ENCODE data around the gene SETX. TPM values are rescaled to one million over a fixed set of nuclear protein-coding genes. Genes with fewer than 3 reads are reported as not detected.
A peak's percentile ranks its signal among the peaks of the same experiment; 100 is the strongest.

SETX gene
- total RNA-seq, 1 experiment from 2014 or later: 31.3 TPM

GRCh38 chr9:132283863-132284262 is 70.9 kb downstream of the SETX start:
- no peak for DNase-seq (ENCODE audit: low read depth)

GRCh38 chr9:132283165-132283564 is 71.6 kb downstream of the SETX start:
- no peak for DNase-seq (ENCODE audit: low read depth)

- no peak for DNase-seq (ENCODE audit: low read depth)
Observed at GRCh38 chr9:132274861-132275260, 79.9 kb downstream of the SETX start.

- peak; percentile 62 for DNase-seq (ENCODE audit: low read depth)
Observed at GRCh38 chr9:132269704-132270516, 84.9 kb downstream of the SETX start.

- DNase-seq (ENCODE audit: low read depth): peak; percentile 62
Observed at GRCh38 chr9:132268725-132269352, 85.9 kb downstream of the SETX start.

DNA sequence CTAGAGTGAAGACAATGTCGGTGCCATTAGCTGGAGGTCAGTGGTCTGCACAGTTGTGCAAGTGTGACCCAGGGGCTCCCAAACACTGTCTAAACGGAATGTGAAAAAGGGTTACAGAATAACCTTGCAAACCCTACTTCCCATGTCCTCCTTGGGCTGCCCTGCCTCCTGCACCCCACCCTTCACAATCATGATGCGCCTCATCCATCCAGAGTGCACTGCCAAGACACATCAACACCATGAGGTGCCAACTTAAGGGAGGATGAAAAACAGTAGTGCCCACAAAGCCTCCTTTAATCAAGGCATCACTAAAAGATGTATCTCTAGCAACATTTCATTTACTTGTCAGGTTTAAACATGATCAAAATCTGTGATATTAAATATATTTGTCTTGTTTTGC is 87.1 kb downstream of the SETX start:
- DNase-seq (ENCODE audit: low read depth): no peak

GRCh38 chr9:132266017-132266416 is 88.8 kb downstream of the SETX start:
- DNase-seq (ENCODE audit: low read depth): no peak

- DNase-seq (ENCODE audit: low read depth): no peak
Observed at GRCh38 chr9:132260846-132261245, 93.9 kb downstream of the SETX start.

DNA sequence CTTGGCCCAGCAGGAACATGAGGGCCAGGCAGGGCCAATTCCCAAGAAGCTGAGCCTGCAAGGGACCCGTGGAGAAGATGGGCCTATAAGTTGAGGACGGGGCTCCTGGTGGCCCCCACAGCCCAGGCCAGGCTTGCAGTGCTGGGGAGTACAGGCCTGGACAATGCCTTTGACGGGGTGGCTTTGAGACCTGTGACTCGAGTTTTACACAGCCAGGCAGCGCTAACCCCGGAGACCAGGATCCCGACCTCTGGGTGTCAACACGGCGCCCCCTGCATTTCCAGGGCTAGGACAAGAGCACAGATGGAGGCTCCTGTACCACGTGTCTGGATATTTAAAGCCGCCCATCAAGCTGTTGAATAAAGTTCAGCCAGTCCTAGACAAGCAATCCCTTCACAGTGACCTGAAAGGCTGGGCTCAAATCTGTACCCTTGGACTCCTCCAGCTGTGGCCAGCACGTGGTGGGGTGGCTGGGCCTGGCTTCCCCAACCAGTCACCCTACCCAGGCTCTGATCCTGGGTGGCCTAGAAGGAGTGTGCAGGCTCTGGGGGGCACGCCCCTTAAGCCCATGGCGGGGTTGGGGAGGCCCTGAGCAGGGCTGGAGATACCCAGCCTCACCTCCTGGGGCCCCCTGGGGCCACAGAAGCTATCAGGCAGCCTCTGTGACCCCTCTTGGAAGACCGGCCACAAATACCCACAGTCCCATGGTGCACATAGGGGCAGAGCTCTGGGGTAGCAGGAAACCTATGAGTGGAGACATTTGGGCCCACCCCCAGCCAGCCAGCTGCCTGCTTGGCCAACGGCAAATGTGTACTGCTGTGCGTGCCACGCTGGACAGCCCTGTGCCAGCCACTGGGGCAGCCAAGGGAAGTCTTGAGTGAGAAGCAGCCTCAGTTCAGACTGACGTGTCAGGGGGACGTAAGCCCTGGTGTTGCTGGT is 104.2 kb downstream of the SETX start:
- DNase-seq (ENCODE audit: low read depth): no peak

DNA sequence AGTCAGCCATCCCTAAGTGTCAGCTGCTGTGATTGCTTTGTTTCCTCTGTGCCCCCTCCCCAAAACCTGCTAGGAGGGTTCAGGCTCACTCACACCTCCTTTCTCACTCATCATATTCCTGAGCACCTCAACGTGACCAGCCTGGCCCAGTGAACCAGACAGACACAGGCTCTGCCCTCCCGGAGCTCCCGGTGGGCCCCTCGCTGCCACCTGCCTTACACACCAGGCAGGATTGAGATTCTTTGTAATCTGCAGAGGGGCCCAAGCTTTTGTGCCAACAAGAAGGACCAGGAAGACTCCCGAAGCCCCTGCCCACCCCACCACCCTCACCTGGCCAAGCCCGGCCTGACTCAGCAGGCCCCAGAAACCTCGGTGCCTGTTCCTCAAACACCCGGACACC is 105.1 kb downstream of the SETX start:
- no peak for DNase-seq (ENCODE audit: low read depth)

GRCh38 chr9:132249123-132249522 is 105.7 kb downstream of the SETX start:
- DNase-seq (ENCODE audit: low read depth): no peak

- DNase-seq (ENCODE audit: low read depth): no peak
Observed at GRCh38 chr9:132247942-132248341, 106.8 kb downstream of the SETX start.

GRCh38 chr9:132245465-132245864 is 109.3 kb downstream of the SETX start:
- DNase-seq (ENCODE audit: low read depth): no peak

GRCh38 chr9:132244582-132245455 is 110.0 kb downstream of the SETX start:
- no peak for DNase-seq (ENCODE audit: low read depth)

DNA sequence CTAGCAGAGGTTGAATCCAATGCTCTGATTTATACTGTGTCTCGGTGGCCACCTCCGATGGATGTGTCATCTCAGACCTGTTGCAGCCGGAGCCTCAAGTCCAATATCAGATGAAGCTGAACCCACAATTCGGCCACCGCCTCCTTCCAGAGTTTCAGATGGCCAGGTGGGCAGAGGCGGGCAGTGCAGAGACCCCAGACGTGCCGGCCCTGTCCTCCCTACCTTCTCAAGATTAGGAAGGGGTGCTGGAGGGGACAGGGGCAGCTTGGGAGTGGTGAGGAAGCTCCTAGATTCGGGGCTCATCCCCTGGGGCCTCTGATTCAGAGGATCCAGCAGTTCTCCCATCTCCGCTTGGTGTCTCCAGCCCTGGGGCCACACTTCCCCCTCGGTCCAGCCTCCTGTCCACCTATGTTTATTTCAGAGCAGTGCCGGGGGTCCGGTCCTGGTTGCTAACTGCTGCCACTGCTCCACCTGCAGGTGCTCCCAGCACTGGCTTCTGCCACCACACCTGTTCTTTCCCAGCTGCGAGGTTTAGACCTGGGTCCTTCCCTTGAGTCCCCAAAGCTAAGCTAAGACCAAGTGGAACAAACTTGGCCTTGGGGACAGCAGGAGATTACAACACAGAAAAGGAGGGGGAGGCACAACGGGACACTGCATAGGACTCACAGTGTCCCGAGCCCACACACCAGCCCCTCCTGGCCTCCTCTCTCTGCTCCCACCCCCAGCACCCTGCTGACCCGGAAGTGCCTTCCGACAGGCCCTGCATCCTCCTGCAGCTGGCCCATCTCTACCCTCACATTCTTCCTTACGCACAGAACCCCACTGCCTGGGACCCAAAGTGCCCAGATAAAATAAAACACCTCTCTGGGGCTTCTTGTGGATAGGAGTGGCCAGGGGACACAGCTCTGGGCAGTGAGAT is 111.4 kb downstream of the SETX start:
- peak; percentile 55 for DNase-seq (ENCODE audit: low read depth)

GRCh38 chr9:132242621-132243155 is 112.1 kb downstream of the SETX start:
- no peak for DNase-seq (ENCODE audit: low read depth)

DNA sequence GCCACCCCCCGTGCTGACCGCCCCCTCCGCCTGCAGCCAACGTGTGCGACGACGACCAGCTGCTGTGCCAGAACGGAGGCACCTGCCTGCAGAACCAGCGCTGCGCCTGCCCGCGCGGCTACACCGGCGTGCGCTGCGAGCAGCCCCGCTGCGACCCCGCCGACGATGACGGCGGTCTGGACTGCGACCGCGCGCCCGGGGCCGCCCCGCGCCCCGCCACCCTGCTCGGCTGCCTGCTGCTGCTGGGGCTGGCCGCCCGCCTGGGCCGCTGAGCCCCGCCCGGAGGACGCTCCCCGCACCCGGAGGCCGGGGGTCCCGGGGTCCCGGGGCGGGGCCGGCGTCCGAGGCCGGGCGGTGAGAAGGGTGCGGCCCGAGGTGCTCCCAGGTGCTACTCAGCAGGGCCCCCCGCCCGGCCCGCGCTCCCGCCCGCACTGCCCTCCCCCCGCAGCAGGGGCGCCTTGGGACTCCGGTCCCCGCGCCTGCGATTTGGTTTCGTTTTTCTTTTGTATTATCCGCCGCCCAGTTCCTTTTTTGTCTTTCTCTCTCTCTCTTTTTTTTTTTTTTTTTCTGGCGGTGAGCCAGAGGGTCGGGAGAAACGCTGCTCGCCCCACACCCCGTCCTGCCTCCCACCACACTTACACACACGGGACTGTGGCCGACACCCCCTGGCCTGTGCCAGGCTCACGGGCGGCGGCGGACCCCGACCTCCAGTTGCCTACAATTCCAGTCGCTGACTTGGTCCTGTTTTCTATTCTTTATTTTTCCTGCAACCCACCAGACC is 112.8 kb downstream of the SETX start:
- DNase-seq (ENCODE audit: low read depth): peak; percentile 18

- DNase-seq (ENCODE audit: low read depth): no peak
Observed at GRCh38 chr9:132241483-132241839, 113.3 kb downstream of the SETX start.

DNA sequence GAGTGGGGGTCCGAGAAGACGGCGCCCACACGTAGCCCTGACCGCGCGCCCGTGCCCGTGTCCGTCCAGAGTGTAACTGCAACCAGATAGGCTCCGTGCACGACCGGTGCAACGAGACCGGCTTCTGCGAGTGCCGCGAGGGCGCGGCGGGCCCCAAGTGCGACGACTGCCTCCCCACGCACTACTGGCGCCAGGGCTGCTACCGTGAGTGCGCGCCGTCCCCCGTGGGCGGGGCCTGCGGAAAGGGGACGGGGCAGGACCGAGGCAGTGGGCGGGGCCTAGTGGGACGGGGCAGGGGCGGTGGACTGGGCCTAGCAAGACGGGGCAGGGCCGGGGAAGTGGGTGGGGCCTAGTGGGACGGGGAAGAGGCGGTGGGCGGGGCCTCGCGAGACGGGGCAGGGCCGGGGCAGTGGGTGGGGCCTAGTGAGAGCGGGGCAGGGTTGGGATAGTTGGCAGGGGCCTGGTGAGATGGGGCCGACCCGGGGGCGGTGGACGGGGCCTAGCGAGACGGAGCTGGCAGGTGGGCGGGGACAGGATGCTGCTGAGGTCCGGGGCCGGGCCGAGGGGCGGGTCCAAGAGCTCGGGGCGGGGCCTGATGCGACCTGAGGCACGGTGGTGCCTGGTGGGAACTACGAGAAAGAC is 113.8 kb downstream of the SETX start:
- DNase-seq (ENCODE audit: low read depth): peak; percentile 66
